22Rv1 (cell line): ENCODE results near the gene TNFSF9.

Source experiments
- H3K27ac ChIP-seq: fragments of 450-650 bp; 2 replicates; pipeline ENCODE4 v1.5.1; 2017
- ZFX ChIP-seq: fragments of 450-650 bp; IDR thresholded peaks from 2 replicates; pipeline ENCODE4 v1.6.1; 2017; ENCODE audit warnings: antibody characterized with exemption, borderline replicate concordance
- TF ChIP-seq, protein P1 (sequence below): fragments of 450-650 bp; IDR thresholded peaks from 2 replicates; pipeline ENCODE4 v1.5.1; 2017; ENCODE audit warnings: mild to moderate bottlenecking

The TNFSF9 gene, protein sequence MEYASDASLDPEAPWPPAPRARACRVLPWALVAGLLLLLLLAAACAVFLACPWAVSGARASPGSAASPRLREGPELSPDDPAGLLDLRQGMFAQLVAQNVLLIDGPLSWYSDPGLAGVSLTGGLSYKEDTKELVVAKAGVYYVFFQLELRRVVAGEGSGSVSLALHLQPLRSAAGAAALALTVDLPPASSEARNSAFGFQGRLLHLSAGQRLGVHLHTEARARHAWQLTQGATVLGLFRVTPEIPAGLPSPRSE

DNA sequence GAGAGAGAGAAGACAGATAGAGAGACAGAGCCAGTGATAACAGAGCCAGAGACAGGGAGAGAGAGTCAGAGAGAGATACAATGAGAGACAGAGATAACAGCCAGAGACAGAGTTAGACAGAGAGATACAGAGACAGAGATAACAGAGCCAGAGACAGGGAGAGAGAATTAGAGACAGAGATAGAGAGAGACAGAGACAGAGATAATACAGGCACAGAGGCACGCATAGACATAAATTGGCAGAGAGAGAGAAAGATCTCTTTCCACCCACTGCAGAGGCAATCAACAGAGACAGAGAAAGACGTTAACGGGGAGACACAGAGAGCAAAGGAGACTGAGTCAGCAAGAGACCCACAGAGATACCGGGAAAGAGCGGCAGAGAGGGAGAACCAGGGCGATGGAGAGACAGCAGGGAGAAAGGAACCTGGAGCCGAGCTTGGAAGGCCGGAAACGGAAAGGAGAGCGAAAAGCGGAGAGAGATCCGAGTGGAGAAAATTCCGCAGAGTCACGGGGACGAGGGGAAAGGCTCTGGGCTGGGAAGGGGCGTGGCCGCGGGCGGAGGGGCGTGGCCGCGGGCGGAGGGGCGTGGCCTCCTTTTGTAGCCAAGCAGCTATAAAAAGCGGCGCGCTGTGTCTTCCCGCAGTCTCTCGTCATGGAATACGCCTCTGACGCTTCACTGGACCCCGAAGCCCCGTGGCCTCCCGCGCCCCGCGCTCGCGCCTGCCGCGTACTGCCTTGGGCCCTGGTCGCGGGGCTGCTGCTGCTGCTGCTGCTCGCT, at the start of gene TNFSF9:
Gene TNFSF9, plus strand, starts transcription at position 641 of the 777 bp plus-strand sequence. Its CDS starts 11 bp downstream, at position 652.
- no peak for TF ChIP-seq ZFX
- TF ChIP-seq, protein P1, sequence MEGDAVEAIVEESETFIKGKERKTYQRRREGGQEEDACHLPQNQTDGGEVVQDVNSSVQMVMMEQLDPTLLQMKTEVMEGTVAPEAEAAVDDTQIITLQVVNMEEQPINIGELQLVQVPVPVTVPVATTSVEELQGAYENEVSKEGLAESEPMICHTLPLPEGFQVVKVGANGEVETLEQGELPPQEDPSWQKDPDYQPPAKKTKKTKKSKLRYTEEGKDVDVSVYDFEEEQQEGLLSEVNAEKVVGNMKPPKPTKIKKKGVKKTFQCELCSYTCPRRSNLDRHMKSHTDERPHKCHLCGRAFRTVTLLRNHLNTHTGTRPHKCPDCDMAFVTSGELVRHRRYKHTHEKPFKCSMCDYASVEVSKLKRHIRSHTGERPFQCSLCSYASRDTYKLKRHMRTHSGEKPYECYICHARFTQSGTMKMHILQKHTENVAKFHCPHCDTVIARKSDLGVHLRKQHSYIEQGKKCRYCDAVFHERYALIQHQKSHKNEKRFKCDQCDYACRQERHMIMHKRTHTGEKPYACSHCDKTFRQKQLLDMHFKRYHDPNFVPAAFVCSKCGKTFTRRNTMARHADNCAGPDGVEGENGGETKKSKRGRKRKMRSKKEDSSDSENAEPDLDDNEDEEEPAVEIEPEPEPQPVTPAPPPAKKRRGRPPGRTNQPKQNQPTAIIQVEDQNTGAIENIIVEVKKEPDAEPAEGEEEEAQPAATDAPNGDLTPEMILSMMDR, result no peak
- peak within 1 kb of the TSS; percentile 71 for H3K27ac ChIP-seq

DNA sequence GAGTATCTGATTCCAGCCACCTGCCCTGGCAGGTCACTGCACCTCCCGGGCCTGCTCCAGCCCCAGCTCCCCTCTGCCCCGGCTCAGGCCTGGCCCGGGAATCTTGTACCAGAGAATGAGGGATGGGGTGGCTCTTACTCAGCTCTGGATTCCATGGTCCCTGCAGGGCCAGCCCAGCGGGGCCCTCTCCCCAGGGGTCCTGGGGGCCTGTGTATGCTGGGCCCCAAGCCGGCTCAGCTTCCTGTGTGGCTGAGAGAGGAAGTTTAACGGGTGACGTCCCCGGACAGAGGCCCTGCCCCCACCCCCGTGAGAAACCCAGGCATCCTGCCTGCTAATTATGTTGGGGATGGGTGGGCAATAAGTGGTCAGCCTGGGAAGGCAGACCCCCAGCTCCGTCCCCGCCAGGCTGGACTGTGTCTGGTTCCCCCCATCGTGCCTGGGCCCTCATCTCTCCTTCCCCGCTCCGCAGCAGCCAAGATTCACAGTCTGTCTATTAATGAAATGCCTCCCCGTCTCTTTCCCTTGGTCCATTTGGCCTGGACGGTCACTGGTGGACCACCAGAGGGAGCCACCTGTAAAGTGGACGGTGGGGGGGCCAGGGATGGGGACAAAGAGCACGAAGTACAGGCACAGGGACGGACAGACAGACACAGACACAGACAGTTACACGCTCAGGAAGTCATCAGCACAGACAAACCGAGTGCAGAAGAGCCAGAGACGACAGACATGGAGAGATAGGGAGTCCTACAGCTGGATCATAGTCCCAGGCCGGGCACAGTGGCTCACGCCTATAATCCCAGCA, 49.1 kb upstream of the TNFSF9 start, which contains the start of gene DENND1C:
Gene DENND1C, minus strand, starts transcription at position 247 of the 802 bp plus-strand sequence. Its CDS starts 92 bp downstream, at position 155.
- no peak within 1 kb of the TSS for H3K27ac ChIP-seq
- TF ChIP-seq ZFX, result no peak
- TF ChIP-seq, protein P1, result peak; percentile 74

DNA sequence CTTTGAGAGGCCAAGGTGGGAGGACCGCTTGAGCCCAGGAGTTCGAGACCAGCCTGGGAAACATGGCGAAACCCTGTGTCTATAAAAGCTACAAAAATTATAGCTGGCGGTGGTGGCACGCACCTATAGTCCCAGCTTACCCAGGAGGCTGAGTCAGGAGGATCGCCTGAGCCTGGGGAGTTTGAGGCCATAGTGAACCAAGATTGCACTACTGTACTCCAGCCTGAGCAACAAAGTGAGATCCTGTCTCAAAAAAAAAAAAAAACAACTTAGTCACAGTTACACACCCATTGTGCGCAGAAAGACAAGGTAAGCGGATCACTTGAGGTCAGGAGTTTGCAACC, 48.5 kb upstream of the TNFSF9 start:
- no peak overlapping the region for H3K27ac ChIP-seq
- TF ChIP-seq ZFX, result no peak
- TF ChIP-seq, protein P1, result no peak

DNA sequence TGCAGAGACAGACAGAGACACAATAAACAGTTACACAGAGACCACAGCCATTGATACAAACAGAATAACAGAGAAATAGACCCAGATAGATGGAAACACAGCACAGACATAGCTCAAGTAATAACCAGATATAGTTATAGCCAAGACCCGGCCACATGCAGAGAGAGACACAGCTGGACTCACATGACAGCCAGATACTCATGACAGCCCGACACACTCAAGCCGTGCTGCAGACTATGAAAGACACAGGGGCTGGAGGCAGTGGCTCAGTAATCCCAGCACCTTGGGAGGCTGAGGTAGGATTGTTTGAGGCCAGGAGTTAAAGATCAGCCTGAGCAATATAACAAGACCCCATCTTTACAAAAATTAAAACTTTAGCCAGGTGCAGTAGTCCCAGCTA, 47.6 kb upstream of the TNFSF9 start:
- H3K27ac ChIP-seq, result no peak overlapping the region
- no peak for TF ChIP-seq ZFX
- TF ChIP-seq, protein P1, result no peak

DNA sequence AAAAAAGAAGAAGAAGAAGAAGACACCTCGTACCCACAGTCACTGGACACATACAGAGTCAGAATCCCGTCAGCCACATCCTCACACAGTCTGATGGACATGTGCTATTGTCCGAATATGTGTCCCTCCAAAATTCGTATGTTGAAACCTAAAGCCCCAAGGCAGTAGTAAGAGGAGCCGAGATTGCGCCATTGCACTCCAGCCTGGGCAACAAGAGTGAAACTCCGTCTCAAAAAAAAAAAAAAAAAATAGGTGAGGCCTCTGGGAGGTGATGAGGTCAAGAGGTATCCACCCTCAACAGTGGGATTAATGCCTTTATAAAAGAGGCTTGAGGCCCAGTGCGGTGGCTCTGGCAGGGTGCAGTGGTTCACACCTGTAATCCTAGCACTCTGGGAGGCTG, 46.6 kb upstream of the TNFSF9 start:
- no peak for TF ChIP-seq ZFX
- TF ChIP-seq, protein P1, result no peak
- H3K27ac ChIP-seq, result no peak overlapping the region

DNA sequence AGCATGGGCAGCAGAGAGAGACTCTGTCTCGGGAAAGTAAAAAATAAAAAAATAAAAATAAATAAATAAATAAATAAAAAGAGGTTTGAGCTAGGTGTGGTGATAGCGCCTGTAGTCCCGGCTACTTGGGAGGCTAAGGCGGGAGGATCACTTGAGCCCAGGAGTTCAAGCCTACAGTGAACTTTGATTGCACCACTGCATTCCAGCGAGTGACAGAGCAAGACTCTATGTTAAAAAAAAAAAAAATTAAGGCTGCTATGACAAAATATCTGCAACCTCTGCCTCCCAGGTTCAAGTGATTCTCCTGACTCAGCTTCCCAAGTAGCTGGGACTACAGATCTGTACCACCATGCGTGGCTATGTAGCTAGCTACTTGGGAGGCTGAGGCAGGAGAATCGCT, 46.0 kb upstream of the TNFSF9 start:
- H3K27ac ChIP-seq, result no peak overlapping the region
- TF ChIP-seq, protein P1, result no peak
- TF ChIP-seq ZFX, result no peak
